K562 (cell line): Measurements from ENCODE around the gene C4BPB. TPM values are rescaled to one million over a fixed set of nuclear protein-coding genes. Genes with fewer than 3 reads are reported as not detected.

Experiments
- ATAC-seq: fragments of 200-7000 bp; cut with Tn5 transposase; 3 replicates; pipeline ENCODE4 v1.9.1; 2020; ENCODE audit warnings: moderate library complexity
- BruUV-seq: library from RNA; stranded (reverse); fragments of 400-500 nt; replicated peaks from 2 replicates; lab custom pipeline; 2021; lab: Mats Ljungman, UMichigan
- CTCF ChIA-PET: fragments of 300-600 bp; formaldehyde crosslinking; extraction: SDS; loops from one replicate; lab custom pipeline; 2021; ENCODE audit warnings: low intra/inter-chr PET ratio; lab: Yijun Ruan, JAX
- POLR2A ChIA-PET: fragments of 300-600, 350-650 bp; sonication (Branson Sonifier 250); formaldehyde crosslinking; extraction: SDS; loops from one replicate; lab custom pipeline; 2021; ENCODE audit warnings: antibody characterized with exemption, inconsistent platforms; lab: Yijun Ruan, JAX
- DNase-seq, 4 experiments: peaks; one replicate each; pipeline versions ENCODE4 v3.0.0 to v3.0.0-alpha.2; 2011 to 2018; ENCODE audit warnings: low spot score in 3 of 4, mixed read lengths in 3 of 4; ENCODE audit errors: extremely low read depth in 1 of 4
- FAIRE-seq: peaks from 2 replicates; lab custom pipeline; 2011; peaks lifted over from hg19 to GRCh38; lab: Jason Lieb, UNC
- H2AFZ ChIP-seq: 2 replicates; pipeline ENCODE4 v1.6.0; 2011; ENCODE audit warnings: low read depth, low read length, control low read depth, inconsistent platforms
- H3K27ac ChIP-seq: fragments of 200-600 bp; 3 replicates; pipeline ENCODE4 v1.8.0; 2011; ENCODE audit warnings: low read depth, mild to moderate bottlenecking, control low read depth, inconsistent platforms, low read length, moderate library complexity, mixed read lengths; ENCODE audit errors: extremely low read depth
- H3K27me3 ChIP-seq, 2 experiments: fragments of 300-600 bp in 1 of 2; 2 replicates in 1 of 2; 3 replicates in 1 of 2; pipeline versions ENCODE4 v1.6.0 to v1.8.0; 2011; ENCODE audit warnings: inconsistent platforms in 2 of 2, low read length in 2 of 2, mild to moderate bottlenecking in 1 of 2, mixed read lengths in 1 of 2, moderate library complexity in 1 of 2; ENCODE audit not compliant: control insufficient read depth in 2 of 2, insufficient read depth in 2 of 2
- H3K36me3 ChIP-seq: fragments of 300-600 bp; 3 replicates; pipeline ENCODE4 v1.8.0; 2011; ENCODE audit warnings: mild to moderate bottlenecking, low read length, inconsistent platforms; ENCODE audit not compliant: control insufficient read depth, insufficient read depth
- H3K4me1 ChIP-seq, 2 experiments: fragments of 200-600 bp in 1 of 2; replicated peaks in 1 of 2; 2 replicates in 1 of 2; 3 replicates in 1 of 2; pipeline versions ENCODE4 v1.5.1 to v1.8.0; 2011; ENCODE audit warnings: inconsistent platforms in 2 of 2, low read length in 2 of 2, mild to moderate bottlenecking in 1 of 2, mixed read lengths in 1 of 2, moderate library complexity in 1 of 2; ENCODE audit not compliant: control insufficient read depth in 2 of 2, insufficient read depth in 2 of 2
- H3K4me2 ChIP-seq: 2 replicates; pipeline ENCODE4 v1.6.1; 2011; ENCODE audit warnings: low read length, control low read depth, inconsistent platforms, mixed read lengths; ENCODE audit not compliant: insufficient read depth
- H3K4me3 ChIP-seq: fragments of 200-600 bp; sonication (generic), shearing (Covaris generic); 2 replicates; pipeline ENCODE4 v1.5.1; 2016; ENCODE audit warnings: control low read depth, inconsistent platforms
- H3K79me2 ChIP-seq: fragments of 200-600 bp; 3 replicates; pipeline ENCODE4 v1.8.0; 2011; ENCODE audit warnings: low read length, inconsistent platforms; ENCODE audit not compliant: control insufficient read depth, insufficient read depth
- H3K9ac ChIP-seq, 2 experiments: 2 replicates each; pipeline versions ENCODE4 v1.6.0 to v1.6.1; 2011; ENCODE audit warnings: low read depth in 2 of 2, low read length in 2 of 2, control low read depth in 1 of 2, inconsistent platforms in 1 of 2, mild to moderate bottlenecking in 1 of 2, mixed read lengths in 1 of 2; ENCODE audit not compliant: insufficient read depth in 1 of 2
- H3K9me1 ChIP-seq: one replicate; pipeline ENCODE4 v1.6.0; 2011; ENCODE audit warnings: inconsistent platforms, mild to moderate bottlenecking, low read length, moderate library complexity; ENCODE audit not compliant: control insufficient read depth, insufficient read depth
- H3K9me3 ChIP-seq: replicated peaks from 2 replicates; pipeline ENCODE4 v1.5.1; 2011; ENCODE audit warnings: low read depth, low read length, inconsistent platforms; ENCODE audit not compliant: control insufficient read depth, insufficient read depth
- H4K20me1 ChIP-seq: replicated peaks from 2 replicates; pipeline ENCODE4 v1.6.1; 2011; ENCODE audit warnings: low read length, inconsistent platforms, mixed read lengths; ENCODE audit not compliant: control insufficient read depth, insufficient read depth
- ASH1L ChIP-seq: fragments of 450-650 bp; IDR thresholded peaks from 2 replicates; pipeline ENCODE4 v1.6.1; 2018; ENCODE audit warnings: borderline replicate concordance, mild to moderate bottlenecking, low read depth; ENCODE audit not compliant: partially characterized antibody
- ATF4 ChIP-seq: fragments of 450-650 bp; formaldehyde crosslinking; IDR thresholded peaks from 2 replicates; pipeline ENCODE4 v1.4.0; 2022; ENCODE audit warnings: mild to moderate bottlenecking, moderate library complexity
- CTBP1 ChIP-seq: fragments of 450-650 bp; IDR thresholded peaks from 2 replicates; pipeline ENCODE4 v1.6.1; 2016; ENCODE audit warnings: borderline replicate concordance
- ESRRA ChIP-seq: fragments of 450-650 bp; IDR thresholded peaks from 2 replicates; pipeline ENCODE4 v1.6.1; 2014; ENCODE audit warnings: low read depth, mild to moderate bottlenecking, moderate library complexity, borderline replicate concordance
- ETV1 ChIP-seq: fragments of 450-650 bp; conservative IDR thresholded peaks from 2 replicates; pipeline ENCODE4 v1.6.1; 2016; ENCODE audit warnings: missing genetic modification characterization, control low read depth, low read depth, missing compliant biosample characterization
- GABPB1 ChIP-seq: sonication (generic); formaldehyde crosslinking; IDR thresholded peaks from 2 replicates; pipeline ENCODE4 v1.8.0; 2022; ENCODE audit warnings: mild to moderate bottlenecking, missing genetic modification reagents
- HNRNPH1 ChIP-seq: fragments of 200-400 bp; formaldehyde crosslinking; optimal IDR thresholded peaks from 2 replicates; pipeline ENCODE3; 2017; ENCODE audit warnings: low read depth, mild to moderate bottlenecking, low read length, moderate library complexity
- KLF16 ChIP-seq: IDR thresholded peaks from 2 replicates; pipeline ENCODE4 v1.6.1; 2016; ENCODE audit warnings: antibody characterized with exemption
- MTA2 ChIP-seq: fragments of 450-650 bp; IDR thresholded peaks from 2 replicates; pipeline ENCODE4 v1.6.1; 2016; ENCODE audit warnings: low read depth
- NKRF ChIP-seq: fragments of 450-650 bp; IDR thresholded peaks from 2 replicates; pipeline ENCODE4 v1.6.1; 2016; ENCODE audit warnings: borderline replicate concordance
- PCBP1 ChIP-seq: fragments of 200-400 bp; formaldehyde crosslinking; IDR thresholded peaks from 2 replicates; pipeline ENCODE4 v1.6.1; 2018; ENCODE audit warnings: mild to moderate bottlenecking, low read depth, low read length; ENCODE audit not compliant: poor library complexity, severe bottlenecking
- PCBP2 ChIP-seq: fragments of 200-400 bp; formaldehyde crosslinking; IDR thresholded peaks from 2 replicates; pipeline ENCODE4 v1.6.1; 2018; ENCODE audit warnings: low read length, low read depth, mild to moderate bottlenecking, moderate library complexity; ENCODE audit not compliant: poor library complexity, severe bottlenecking
- PHTF2 ChIP-seq: fragments of 250-450 bp; sonication (Bioruptor Pico); IDR thresholded peaks from 2 replicates; pipeline ENCODE4 v1.5.0; 2021; ENCODE audit warnings: mild to moderate bottlenecking
- POLR3A ChIP-seq: IDR thresholded peaks from 2 replicates; pipeline ENCODE4 v1.6.1; 2011; ENCODE audit warnings: borderline replicate concordance, mild to moderate bottlenecking, moderate library complexity; ENCODE audit not compliant: insufficient read length, insufficient read depth; ENCODE audit errors: extremely low read depth
- RAD21 ChIP-seq, 2 experiments: fragments of 250-450 bp in 1 of 2; fragments of 450-650 bp in 1 of 2; sonication (Bioruptor Pico) in 1 of 2; formaldehyde crosslinking in 1 of 2; IDR thresholded peaks in 1 of 2; conservative IDR thresholded peaks in 1 of 2; 2 replicates each; pipeline versions ENCODE4 v1.4.0 to v1.8.0; 2020 to 2022; ENCODE audit warnings: mild to moderate bottlenecking in 2 of 2, moderate library complexity in 1 of 2
- SMAD2 ChIP-seq: fragments of 150-350 bp; IDR thresholded peaks from 2 replicates; pipeline ENCODE4 v1.6.1; 2014; ENCODE audit warnings: low read depth, mild to moderate bottlenecking, low read length
- THRA ChIP-seq: fragments of 450-650 bp; IDR thresholded peaks from 2 replicates; pipeline ENCODE4 v1.6.1; 2017; ENCODE audit warnings: mild to moderate bottlenecking, moderate library complexity
- ZNF316 ChIP-seq: fragments of 450-650 bp; IDR thresholded peaks from 2 replicates; pipeline ENCODE4 v1.6.1; 2016
- ZNF695 ChIP-seq: fragments of 450-650 bp; formaldehyde crosslinking; IDR thresholded peaks from 2 replicates; pipeline ENCODE4 v1.4.0; 2020; ENCODE audit warnings: mild to moderate bottlenecking, moderate library complexity
- ZSCAN32 ChIP-seq: fragments of 450-650 bp; formaldehyde crosslinking; IDR thresholded peaks from 2 replicates; pipeline ENCODE4 v1.4.0; 2020; ENCODE audit warnings: mild to moderate bottlenecking, moderate library complexity
- WGBS: fragments of 100-300 bp; shearing (Covaris generic); methylation state at CpG from one replicate; pipeline ENCODE4 v1.1.6; 2016; ENCODE audit warnings: low coverage, mixed read lengths; ENCODE audit not compliant: insufficient coverage; ENCODE audit errors: missing lambda C conversion rate; 5-methylcytosine and 5-hydroxymethylcytosine counted together
- in situ Hi-C: fragments of 300-500 bp; cut with MboI; formaldehyde crosslinking; loops from 4 replicates; pipeline ENCODE4 v1.15.0; 2018; ENCODE audit warnings: inconsistent platforms, mixed read lengths
- intact Hi-C: fragments of 100-400 bp; cut with micrococcal nuclease; formaldehyde crosslinking; loops from 2 replicates; pipeline ENCODE4 v1.14.2; 2022
- polyA plus RNA-seq, 8 experiments: library from polyadenylated mRNA; depleted of rRNA in 4 of 8; stranded (reverse) in 5 of 8; unstranded in 3 of 8; fragments of >200 nt; fragmentation: Nextera tagmentation in 2 of 8; fragmentation: Illumina TruSeq in 1 of 8; extraction: Ambion mirVana in 2 of 8; extraction: Trizol in 1 of 8; gene quantifications; 2 replicates each; pipeline versions ENCODE4 v1.2.1 to v1.2.3, GENCODE V29; 2011 to 2014; ENCODE audit warnings: inconsistent platforms in 1 of 8, missing spikeins in 1 of 8
- total RNA-seq, 7 experiments: library from RNA; depleted of rRNA in 6 of 7; stranded (reverse); fragments of >200 nt in 6 of 7; fragmentation: Illumina TruSeq in 2 of 7; extraction: Trizol in 2 of 7; gene quantifications; 2 replicates each; pipeline versions ENCODE4 v1.2.1 to v1.2.3, GENCODE V29; 2011 to 2021; ENCODE audit warnings: low replicate concordance in 1 of 7

Gene C4BPB
- total and polyA plus RNA-seq, 9 of the 15 experiments (the other 6 are each of a cell fraction or from before 2014, with no cell fraction given), result not detected

- Histone ChIP-seq H3K27ac (no peak overlapping the region), H3K79me2 (no peaks in the 10 kb centered on the region), H3K36me3 (peaks cover 56% of the 10 kb centered on the region), H3K4me2 (no peak overlapping the region), H3K4me3 (no peak overlapping the region), H4K20me1 (no peaks in the 10 kb centered on the region), H3K9ac (no peak overlapping the region), H2AFZ (no peak overlapping the region), H3K27me3 (no peaks in the 10 kb centered on the region), H3K9me1 (peaks cover 5% of the 10 kb centered on the region), H3K9me3 (no peaks in the 10 kb centered on the region), H3K4me1 (no peaks in the 10 kb centered on the region; a peak in 2 of 5 replicates)
- no peak for DNase-seq
- no peak for TF ChIP-seq ATF4 (CRISPR knock-in tag)
- TF ChIP-seq KLF16, result no peak
- TF ChIP-seq ZNF316, result no peak
- no peak for TF ChIP-seq MTA2
- TF ChIP-seq SMAD2, result no peak
- no peak for TF ChIP-seq ESRRA
- no peak for TF ChIP-seq PHTF2 (CRISPR knock-in tag)
- TF ChIP-seq ZSCAN32 (CRISPR knock-in tag), result no peak
- TF ChIP-seq POLR3A, result no peak
- TF ChIP-seq THRA, result no peak
- TF ChIP-seq ETV1 (tag), result no peak
- no peak for TF ChIP-seq ZNF695
- TF ChIP-seq PCBP2, result no peak
- TF ChIP-seq NKRF, result no peak
- no peak for TF ChIP-seq RAD21 (CRISPR knock-in tag; conservative IDR thresholded peaks at IDR 0.05 in 1 of 2, IDR thresholded peaks at IDR 0.05 in 1 of 2)
- no peak for TF ChIP-seq HNRNPH1
- no peak for TF ChIP-seq CTBP1
- TF ChIP-seq PCBP1, result no peak
- no peak for TF ChIP-seq GABPB1 (CRISPR knock-in tag)
- no peak for TF ChIP-seq ASH1L
- no peak for ATAC-seq
- intact Hi-C loops (no loop called here), in situ Hi-C loops (no loop called here)
- WGBS, result 73% methylated on average over 1 of the region's 1 CpG
- CTCF ChIA-PET, result no interaction called here
- POLR2A ChIA-PET, result interaction anchor here (2.8 kb wide), 1 partner anchor 9 kb away, joined by 9 read pairs; the partner anchor contains the start of gene PFKFB2
- FAIRE-seq, result no peak
- no TSS peak for BruUV-seq
Observed at GRCh38 chr1:207062058-207062457, 26.6 kb upstream of the C4BPB start.
